HG03460 (cell line): Measurements from ENCODE around the gene LDLRAP1.

Source experiments
- ATAC-seq: cut with Tn5 transposase; IDR thresholded peaks from one replicate; pipeline ENCODE4 v1.9.1; 2021; ENCODE audit not compliant: unreplicated experiment

LDLRAP1 gene

DNA sequence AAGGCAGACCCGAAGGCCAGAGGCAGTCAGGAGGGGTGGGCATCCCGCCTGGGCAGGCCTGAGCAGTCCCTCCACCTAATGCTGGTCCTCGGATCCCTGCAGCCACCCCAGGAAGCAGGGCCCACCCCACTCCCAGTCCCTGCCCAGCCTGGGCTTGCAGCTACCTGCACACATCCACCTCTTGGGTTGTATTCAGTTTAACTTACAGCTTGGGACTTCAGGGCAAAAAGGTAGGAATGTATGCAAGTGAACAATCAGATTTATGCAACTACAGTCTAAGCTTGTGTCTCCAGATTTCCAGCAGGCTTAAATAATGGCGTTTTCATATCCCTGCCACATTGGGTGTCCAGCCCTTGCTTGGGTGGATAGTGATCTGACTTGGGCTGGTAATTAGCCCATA, 17.4 kb downstream of the LDLRAP1 start:
- ATAC-seq = no peak

DNA sequence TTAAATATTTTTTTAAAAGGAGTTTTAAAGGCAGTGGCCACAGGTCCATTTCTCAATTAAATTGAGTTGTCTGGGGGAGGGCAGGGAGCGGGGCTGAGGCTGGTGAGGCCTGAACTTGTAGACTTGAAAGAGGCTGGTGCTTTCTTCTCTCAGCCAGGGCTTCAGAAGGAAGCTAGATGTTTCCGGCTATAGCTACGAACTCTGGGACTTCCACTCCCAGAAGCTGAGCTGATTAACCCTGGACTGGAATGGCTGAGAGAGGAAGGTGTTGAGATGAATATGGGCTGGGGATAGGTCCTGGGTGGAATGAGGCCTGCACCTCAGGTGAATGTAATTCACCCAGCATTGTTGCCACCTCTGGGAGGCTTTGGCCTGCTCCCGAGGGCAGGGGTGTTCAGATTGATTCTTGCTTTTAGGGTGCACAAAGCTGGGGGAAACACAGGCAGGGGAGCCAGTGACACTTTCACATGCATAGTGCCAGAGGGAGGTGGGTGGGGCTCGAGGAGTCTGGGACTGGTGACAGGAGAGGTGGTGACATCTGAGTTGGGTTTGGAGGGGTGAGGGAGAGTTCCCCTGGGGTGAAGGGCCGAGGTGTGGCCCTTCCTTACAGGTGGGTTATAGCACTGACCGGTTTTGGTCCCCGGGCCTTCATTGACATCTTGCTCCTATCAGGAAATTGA, 18.2 kb downstream of the LDLRAP1 start:
- no peak for ATAC-seq

DNA sequence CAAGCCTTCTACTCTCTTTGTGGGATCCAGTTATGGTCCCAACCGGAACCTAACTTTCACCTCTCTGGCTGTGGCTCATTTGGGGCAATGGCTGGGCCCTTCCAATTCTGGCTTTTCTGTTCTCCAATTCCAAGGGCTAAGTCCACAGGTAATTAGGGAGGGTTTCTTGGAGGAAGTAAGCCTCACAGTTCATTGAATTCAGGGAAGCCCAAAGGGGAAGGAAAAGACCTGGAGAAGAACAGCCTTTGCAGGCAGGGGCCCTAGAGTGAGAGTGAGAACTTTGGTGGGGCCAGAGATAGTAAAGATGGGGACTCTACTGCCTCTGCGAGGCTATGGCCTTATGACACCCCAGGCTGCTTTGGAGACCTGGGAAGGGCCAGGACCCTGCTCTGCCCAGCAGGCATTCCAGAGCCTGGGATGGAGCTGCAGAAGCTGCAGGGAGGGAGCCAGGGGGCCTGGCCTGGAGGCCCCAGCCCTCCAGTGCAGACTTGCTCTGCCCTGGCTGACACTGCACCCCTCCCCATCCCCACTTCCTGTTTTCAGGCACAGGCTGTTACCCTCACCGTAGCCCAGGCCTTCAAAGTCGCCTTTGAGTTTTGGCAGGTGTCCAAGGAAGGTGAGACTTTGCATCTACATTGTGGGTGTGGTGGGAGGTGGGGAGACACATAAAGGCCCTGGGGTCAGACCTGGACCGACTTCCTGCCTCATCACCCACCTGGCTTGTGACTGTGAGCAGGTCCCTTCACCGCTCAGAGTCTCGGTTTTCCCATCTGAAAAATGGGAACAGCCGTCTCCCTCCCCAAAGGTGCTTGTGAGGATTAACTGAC, 18.9 kb downstream of the LDLRAP1 start:
- peak; percentile 68 for ATAC-seq

DNA sequence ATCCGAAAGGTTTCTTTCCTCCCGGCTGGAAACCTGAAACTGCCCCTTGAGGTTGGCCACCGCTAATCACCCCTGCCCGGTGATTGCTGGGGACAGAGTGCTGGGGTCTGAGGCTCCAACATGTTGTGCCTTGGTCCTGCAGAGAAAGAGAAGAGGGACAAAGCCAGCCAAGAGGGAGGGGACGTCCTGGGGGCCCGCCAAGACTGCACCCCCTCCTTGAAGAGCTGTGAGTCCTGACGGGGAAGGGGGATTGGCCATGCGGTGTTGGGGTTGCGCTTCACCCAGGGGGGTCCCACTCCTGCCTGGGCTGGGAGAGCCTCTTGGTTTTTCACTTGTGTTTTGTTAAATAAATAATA, 19.5 kb downstream of the LDLRAP1 start:
- ATAC-seq = no peak

DNA sequence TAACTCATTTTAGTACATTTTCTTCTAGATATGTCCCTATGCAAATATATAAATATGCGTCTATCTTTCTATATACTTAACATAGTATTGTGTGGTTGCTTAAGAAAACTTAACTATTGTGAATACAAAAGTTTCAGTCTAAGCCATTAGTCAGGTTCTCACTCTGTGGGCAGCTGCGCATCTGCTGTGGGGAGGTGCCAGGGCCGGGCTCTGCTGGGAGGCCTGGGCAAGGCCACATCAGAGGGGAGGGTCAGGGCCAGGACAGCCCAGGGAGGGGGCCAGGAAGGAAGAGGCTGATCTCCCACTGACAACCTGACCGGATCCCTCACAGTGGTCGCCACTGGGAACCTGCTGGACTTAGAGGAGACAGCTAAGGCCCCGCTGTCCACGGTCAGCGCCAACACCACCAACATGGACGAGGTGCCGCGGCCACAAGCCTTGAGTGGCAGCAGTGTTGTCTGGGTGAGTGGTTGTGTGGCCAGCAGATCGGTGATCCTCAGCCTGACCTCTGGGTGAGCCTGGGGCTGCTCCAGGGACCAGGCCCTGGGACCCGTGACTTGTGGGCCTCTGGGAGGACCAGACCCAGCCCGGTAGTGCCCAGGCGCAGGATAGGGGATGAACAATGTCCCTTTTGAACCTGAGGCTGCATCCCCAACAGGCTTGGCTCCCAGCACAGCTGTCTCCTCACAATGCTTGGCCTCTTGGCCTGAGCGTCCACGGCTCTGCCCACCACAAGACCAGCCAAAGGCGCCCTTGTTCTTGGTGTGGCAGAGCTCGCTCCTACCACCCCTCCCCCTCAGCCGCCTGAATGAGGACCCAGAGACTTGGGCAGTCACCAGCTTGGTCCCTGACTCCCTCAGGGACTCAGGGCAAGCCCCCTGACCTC, 20.2 kb downstream of the LDLRAP1 start:
- ATAC-seq = no peak

DNA sequence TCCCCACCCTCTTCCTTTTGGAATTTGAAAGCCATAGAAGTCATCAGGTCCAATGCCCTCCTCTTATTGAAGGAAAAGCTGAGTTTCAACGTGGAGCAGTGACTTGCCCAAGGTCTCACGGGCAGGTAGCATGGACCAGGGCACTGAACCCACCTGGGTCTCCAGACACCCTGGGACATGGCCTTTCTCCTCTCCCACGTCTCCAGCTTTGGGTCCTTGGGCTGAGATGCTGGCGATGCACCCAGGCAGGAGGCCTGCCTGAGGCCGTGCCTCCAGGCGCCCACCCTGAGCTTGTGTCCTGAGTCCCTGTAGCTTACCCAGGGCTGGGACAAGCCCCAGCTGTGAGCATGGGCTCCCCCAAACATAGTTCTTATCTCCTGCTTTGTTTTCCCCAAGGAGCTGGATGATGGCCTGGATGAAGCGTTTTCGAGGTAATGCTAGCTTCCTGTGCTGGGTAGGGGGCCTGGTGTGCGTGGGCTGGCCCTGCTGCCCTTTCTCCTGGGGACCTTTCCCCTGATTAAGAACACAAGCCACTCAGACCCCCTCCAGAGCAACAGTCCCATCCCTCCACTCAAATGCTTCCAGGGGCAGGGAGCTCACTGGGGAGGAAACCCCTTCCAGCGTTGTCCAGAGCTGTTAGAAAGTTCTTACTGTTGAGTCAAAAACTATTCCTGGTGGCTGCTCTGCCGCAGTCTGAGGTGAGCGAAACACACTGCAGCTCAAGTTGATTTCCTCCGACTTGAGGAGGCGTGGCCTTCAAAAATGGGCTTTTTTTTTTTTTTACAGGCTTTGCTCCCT, 21.6 kb downstream of the LDLRAP1 start:
- no peak for ATAC-seq

DNA sequence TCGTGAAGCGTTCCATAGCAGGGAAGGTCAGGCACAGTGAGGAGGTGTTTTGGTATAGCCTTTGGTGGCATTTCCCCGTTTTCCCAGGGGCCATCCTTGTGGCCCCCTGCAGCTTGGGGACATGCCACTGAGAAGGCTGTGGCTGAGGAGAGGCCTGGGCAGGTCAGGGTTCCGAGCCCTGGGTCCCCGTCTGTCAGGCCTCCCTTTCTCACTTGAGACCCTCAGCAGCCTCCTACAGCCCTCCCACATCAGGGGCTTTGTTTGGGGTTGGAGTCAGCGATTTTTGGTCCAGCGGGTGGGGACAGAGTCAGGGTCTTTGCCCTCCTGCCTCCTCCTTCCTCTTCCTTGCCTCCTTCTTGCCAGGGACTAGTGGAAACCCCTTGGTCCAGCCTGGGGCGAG, 22.2 kb downstream of the LDLRAP1 start:
- ATAC-seq = no peak

DNA sequence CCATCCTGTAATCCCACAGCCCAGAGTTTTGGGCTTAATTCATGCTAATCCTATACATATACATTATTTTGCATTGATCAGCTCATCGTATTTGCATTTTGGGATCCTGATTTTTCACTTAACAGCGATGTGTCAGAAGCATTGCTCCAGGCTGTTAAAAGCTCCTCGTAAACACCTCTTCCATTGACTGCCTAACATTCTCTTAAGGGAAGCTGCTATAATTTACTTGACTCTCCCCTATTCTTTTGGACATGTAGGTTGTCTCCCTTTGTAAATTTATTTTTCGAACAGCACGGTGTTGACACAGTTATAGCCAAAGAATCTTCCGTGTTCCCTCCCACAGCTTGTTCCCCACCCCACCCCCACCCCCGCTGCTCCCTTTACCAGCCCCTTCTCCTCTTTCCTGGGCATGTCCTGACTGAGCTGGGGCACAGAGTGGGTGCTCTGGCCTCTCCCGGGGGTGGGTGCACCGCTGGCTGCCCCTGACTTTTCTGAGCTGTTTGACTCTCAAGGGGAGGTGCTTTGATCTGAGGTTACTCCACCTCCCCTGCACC, 22.8 kb downstream of the LDLRAP1 start:
- ATAC-seq = no peak

DNA sequence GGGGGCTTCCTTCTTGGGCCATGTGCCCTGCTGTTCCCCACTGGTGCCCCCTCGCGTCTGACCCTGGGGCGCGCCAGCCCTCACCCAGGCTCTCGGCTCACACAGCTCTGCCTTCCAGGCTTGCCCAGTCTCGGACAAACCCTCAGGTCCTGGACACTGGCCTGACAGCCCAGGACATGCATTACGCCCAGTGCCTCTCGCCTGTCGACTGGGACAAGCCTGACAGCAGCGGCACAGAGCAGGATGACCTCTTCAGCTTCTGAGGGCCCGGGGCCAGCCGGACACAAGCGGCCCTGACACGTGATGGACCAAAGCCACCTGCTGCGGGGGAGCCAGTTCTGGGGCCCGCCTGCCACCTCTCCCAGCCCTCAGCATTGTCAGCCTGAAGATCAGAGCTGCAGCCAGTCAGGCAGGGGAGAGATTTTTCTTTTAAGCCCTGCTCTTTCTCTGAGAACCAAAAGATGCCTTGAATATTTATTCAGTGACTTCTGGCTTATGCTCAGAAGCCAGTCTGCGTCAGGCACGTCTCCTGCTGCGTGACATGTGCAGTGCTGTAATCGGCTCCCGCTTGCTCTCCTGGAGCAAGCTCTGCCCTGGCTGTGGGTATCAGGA, 23.4 kb downstream of the LDLRAP1 start:
- no peak for ATAC-seq

DNA sequence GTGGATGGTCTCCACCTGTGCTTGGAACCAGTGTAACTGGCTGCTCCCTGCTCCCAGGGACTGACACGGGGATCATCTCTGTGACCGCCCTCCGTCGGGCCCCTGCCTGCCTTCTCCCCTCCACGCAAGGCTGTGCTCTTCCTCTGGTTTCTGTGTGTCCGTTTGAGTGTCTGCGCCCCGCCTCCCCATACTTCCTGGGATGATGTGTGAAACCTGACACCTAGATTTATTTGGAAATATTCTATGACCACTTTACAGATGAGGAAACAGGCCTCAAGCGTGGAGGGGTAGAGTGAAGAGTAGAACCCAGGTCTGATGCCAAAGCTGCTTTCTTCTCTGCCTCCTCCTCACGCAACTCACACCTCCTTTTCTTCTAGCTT, 24.3 kb downstream of the LDLRAP1 start:
- no peak for ATAC-seq

DNA sequence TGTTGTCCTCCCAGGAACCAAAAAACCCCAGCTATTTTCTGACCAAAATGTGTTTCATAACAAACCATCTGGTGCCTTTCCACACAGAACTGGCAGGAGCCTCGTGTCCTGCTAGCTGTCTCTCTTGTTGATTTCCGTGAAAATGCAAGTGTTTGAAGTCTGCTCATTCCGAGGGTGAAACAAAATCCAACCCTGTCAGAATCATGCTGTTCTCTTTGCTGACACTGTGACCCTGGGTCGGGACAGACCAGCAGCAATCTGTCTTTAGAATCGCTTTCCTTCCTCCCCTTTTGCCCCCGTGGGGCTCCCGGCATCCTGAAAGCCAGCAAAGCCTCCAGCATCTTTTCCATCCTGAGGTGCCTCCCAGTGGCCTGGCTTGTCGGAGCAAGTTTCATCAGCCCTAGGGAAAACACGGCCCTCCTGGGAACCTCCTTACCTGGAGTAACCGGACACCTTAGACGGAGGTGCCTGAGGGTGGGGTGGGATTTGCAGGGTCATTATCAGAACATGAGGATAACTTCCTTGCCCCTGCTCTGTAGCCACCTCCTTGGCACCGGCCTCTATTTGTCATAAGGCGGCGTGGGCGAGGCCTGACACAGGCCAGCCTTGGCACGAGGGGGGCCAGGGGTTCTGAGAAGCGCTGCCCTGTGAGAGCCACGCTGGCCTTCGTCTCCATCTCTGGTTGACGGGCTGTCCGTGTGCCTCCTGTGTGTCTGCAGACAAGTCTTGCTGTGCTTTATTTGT, 24.9 kb downstream of the LDLRAP1 start:
- no peak for ATAC-seq

DNA sequence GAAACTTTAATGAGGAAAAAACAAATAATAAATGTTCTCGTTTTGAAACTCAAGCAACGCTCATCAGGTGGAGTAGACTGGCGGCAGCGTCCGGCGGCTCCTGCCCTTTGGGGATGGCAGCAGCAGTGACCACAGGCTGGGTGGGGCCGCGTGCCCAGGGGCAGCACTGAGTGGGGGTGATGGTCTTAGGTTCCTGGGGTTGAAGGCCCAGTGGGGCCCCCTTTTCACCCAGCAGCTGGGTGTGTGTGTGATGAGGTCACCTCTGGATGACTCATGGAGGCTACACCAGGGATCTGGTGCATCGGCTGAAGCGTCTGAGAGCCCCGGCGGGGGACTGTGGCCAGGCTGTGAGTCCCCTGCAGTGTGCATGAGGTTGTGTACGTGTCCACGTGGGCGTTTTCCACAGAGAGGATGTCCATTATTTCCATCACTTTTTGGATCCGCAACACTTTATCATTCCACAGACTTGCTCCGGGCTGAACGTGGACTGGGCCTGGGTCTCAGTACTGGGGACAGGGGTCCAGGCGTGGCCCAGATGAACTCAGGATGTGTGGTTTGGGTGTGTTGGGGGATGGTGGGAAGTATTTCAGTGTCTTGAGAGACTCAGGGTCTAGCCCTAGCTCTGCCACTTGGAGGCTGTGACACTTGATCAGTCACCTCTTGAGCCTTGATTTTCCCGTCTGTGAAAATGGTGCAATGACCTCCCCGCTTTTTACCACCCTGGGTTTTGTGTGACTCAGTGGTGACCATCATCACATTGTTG, 25.6 kb downstream of the LDLRAP1 start:
- no peak for ATAC-seq

DNA sequence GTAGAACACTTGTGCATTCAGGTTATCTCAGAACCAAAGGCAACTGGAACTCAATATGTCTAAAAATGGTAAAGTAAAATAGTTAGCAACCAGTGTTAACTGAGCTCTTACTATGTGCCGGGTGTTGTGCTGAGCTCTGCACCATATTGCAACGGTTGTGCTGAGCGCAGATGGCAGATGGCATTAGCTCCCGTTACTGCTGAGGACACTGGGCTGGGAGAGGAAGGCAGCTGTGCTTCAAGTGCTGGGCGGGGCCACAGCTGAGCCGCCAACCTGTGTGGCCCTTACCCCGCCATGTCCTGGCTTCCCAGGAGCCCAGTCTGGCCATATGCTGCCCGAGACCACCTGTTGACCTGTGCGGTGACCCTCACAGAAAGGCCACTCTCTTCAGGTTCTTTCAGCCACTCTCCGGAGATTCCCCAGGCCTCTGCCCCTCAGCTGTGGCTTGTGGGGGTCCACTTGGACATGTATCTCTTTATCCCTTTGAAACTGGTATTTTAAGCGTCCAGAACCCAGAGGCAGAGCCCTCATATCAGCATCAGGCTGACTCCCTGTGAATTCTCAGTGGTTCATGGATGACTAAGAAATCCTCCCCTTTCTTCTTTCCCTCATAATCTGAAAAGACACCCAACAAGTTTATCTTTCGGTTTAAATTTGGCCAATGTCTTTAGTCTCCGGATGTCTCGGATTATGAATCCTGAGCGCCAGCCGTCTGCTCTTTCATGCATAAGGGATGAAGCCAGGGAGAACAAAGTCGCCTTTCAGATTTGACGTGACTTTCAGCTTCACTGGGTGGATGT, 26.4 kb downstream of the LDLRAP1 start:
- no peak for ATAC-seq

DNA sequence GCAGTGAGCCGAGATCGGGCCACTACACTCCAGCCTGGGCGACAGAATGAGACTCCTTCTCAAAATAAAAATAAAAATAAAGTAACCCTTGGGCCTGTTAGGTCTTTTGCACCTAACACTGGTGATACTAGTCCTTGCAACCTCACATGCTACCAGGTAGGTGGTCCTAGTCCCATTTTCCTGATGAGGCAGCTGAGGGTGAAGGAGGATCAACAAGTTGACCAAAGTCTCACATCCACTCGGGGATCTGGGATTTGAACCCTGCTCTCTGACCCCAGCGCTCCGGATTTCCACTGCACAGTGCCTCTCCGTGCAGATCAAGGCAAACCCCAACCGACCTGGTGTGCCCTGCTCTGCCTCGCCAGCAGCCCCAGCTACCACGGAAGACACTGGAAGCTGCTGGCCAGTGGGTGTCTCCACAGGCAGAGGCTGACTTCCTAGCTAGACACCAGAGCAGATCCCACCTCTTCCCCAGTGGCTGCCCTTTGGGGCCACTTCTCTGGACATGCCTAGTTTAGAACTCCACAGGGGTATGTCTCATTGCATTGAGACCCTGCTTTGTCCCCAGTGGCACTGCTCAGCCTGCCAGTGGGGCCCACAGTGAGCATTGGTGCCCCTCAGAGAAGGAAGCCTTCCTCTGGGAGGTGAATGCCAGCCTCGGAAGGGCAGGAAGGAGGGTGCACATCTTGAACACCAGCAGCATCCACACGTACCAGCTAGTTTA, 27.6 kb downstream of the LDLRAP1 start:
- no peak for ATAC-seq

DNA sequence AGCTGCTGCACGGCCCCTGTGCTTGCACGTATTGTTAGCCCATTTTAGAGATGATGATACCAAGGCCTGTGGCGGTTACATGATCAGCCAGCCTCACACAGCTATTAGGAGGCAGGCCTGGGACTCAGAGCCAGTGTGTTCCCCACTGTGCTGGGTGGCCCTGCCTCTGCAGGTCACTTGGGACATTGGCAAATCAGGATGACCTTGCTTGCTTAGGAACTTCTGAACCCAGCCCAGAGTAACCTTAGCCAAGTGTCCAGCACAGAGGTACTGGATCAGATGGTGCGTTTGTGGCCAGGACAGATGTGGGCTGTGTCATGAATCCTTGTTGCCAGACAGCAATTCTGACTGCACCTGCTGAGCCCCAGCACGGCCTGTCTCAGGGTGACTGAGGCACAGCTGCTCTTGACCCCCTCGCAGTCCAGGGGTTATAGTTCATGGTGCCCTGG, 28.1 kb downstream of the LDLRAP1 start:
- ATAC-seq = no peak

DNA sequence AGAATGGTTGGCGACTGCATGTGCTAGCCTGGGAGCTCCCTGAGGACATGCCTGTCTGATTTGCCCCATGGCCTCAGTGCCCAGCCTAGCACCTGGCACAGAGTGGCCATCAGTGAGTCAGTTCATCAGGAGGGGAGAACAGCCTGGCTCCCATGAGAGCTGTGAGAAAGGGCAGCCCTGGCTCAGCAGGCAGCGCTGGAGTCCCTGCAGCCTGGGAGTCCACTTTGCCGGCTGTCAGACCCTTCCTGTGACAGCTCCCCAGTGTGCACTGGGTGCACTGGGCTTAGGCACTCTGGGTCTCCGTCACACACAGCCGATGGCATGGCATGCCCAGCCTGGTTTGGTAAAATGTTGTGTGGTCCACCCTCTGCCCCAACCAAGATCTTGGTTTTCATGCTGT, 28.7 kb downstream of the LDLRAP1 start:
- ATAC-seq = no peak
